ENCODE data around the gene C12orf60. TPM values are rescaled to one million over a fixed set of nuclear protein-coding genes. Genes with fewer than 3 reads are reported as not detected.

C12orf60 gene
- polyA plus RNA-seq, 1 experiment = 0.71 TPM

DNA sequence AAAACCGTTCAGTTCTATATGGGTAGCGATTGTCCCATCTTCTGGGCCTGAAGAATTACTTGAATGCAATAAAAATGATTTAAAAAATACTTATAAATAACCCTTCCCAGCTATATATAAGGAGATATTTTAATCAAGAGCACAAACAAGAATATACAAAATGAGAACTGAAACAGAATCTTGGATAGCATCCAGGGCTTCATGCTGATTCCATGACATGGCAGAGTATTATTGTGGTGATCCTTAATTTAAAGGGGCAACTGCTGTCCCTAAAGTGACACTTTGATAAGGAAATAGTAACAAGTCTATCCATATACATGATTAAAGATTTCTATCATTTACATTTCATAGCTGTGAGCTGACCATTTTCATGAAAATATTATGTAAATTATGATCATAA is 19.0 kb upstream of the C12orf60 start:
- CTCF ChIA-PET = interaction anchor here (1.0 to 1.4 kb wide), 3 partner anchors 11 to 41 kb away, joined by 3 read pairs; a partner anchor contains a TSS
- POLR2A ChIA-PET = no interaction called here
- TF ChIP-seq, protein P1, sequence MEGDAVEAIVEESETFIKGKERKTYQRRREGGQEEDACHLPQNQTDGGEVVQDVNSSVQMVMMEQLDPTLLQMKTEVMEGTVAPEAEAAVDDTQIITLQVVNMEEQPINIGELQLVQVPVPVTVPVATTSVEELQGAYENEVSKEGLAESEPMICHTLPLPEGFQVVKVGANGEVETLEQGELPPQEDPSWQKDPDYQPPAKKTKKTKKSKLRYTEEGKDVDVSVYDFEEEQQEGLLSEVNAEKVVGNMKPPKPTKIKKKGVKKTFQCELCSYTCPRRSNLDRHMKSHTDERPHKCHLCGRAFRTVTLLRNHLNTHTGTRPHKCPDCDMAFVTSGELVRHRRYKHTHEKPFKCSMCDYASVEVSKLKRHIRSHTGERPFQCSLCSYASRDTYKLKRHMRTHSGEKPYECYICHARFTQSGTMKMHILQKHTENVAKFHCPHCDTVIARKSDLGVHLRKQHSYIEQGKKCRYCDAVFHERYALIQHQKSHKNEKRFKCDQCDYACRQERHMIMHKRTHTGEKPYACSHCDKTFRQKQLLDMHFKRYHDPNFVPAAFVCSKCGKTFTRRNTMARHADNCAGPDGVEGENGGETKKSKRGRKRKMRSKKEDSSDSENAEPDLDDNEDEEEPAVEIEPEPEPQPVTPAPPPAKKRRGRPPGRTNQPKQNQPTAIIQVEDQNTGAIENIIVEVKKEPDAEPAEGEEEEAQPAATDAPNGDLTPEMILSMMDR (IDR thresholded peaks at IDR 0.05; ENCODE audit: insufficient read depth, low read depth, low read length) = no peak
- Histone ChIP-seq H3K27me3 (ENCODE audit: control insufficient read depth, insufficient read depth, low read length) (no peaks in the 10 kb centered on the region), H3K4me3 (ENCODE audit: low read depth, low read length) (no peak overlapping the region), H3K36me3 (ENCODE audit: control insufficient read depth, insufficient read depth, low read length) (peaks cover 2% of the 10 kb centered on the region; the same call in 1 of the 2 replicates)
- DNase-seq (ENCODE audit: low read depth) = no peak

DNA sequence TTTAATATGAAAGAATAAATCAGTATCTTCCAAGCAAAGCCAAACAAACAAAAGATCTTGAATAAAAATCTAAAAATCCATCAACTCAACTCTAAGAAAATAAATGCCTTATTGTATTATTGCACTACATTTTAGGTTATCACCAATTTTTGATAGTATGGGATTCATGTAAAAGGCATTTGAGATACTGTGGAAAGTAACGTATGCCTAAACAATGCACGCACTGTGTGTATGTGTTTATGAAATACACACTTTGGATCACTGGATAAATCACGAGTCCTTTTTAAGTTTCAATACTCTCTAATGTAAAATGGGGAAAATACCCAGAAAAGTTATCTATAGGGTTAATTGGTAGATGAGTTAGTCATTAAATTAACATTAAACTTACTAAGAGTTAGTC is 17.9 kb upstream of the C12orf60 start:
- no peak for DNase-seq (ENCODE audit: low read depth)
- no peaks in the 10 kb centered on the region for H3K27me3 ChIP-seq (ENCODE audit: control insufficient read depth, insufficient read depth, low read length)
- POLR2A ChIA-PET = interaction anchor here (0.6 kb wide), 1 partner anchor 10 kb away, joined by 4 read pairs; no protein-coding TSS in a partner anchor
- no peak overlapping the region for H3K4me3 ChIP-seq (ENCODE audit: low read depth, low read length)
- CTCF ChIA-PET = interaction anchor here (0.7 kb wide), 1 partner anchor 15 kb away, joined by 3 read pairs; no protein-coding TSS in a partner anchor
- TF ChIP-seq, protein P1 (IDR thresholded peaks at IDR 0.05; ENCODE audit: insufficient read depth, low read depth, low read length) = no peak
- peaks cover 5% of the 10 kb centered on the region; the same call in 1 of the 2 replicates for H3K36me3 ChIP-seq (ENCODE audit: control insufficient read depth, insufficient read depth, low read length)

DNA sequence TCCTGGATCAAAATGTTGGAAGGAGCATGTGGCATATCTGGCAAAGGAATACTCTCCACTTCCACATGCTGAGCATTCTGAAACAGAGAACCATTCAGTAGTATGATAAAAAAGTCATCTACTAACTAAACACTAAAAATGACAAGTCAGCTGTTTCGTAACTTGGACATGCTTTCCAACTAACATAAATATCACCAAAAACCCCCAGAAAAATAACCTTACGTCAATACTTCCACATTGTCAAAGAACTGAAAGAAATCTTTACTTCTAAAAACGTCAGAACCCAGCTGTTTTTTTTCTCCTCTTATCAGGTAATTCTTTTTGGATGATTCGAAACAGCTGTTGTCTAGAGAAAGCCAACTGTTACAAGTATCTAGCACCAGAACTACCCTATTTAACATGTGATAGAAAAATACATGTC is 8.4 kb upstream of the C12orf60 start:
- no peaks in the 10 kb centered on the region for H3K27me3 ChIP-seq (ENCODE audit: control insufficient read depth, insufficient read depth, low read length)
- no peak overlapping the region for H3K4me3 ChIP-seq (ENCODE audit: low read depth, low read length)
- TF ChIP-seq, protein P1 (IDR thresholded peaks at IDR 0.05; ENCODE audit: insufficient read depth, low read depth, low read length) = no peak
- CTCF ChIA-PET = interaction anchor here (1.2 kb wide), 1 partner anchor 11 kb away, joined by 3 read pairs; no protein-coding TSS in a partner anchor
- DNase-seq (ENCODE audit: low read depth) = no peak
- H3K36me3 ChIP-seq (ENCODE audit: control insufficient read depth, insufficient read depth, low read length) = peaks cover 9% of the 10 kb centered on the region; the same call in 1 of the 2 replicates
- POLR2A ChIA-PET = interaction anchor here (0.7 kb wide), 1 partner anchor 26 kb away, joined by 5 read pairs; no protein-coding TSS in a partner anchor

DNA sequence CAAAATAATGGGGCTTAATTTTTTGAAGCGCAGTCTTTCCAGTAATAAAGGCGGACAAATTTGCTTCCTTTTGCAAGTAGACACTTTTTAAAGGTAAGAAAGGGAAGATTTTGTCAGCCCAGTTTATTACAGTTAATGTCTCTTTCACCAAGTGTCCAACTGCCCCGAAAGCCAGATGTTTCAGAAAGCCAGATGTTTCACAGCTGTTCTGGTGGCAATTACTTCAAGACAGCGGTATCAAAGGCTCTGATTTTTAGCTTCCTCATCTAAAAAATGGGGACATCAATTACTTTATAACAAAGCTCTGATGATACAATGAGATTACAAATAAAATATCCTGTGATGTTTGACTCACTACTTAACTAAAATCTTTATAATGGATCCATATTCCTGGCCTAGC is 1.2 kb upstream of the C12orf60 start:
- ChIA-PET CTCF (interaction anchor here (0.6 to 2.6 kb wide), 5 partner anchors 8 to 32 kb away, joined by 3 to 15 read pairs (median 4); a partner anchor contains a TSS), POLR2A (interaction anchor here (1.8 kb wide), 2 partner anchors 27 to 31 kb away, joined by 8 to 10 read pairs; a partner anchor contains a TSS)
- peaks cover 4% of the 10 kb centered on the region; the same call in 1 of the 2 replicates for H3K36me3 ChIP-seq (ENCODE audit: control insufficient read depth, insufficient read depth, low read length)
- DNase-seq (ENCODE audit: low read depth) = no peak
- H3K27me3 ChIP-seq (ENCODE audit: control insufficient read depth, insufficient read depth, low read length) = no peaks in the 10 kb centered on the region
- TF ChIP-seq, protein P1 (IDR thresholded peaks at IDR 0.05; ENCODE audit: insufficient read depth, low read depth, low read length) = no peak
- peak overlapping the region; percentile 100 for H3K4me3 ChIP-seq (ENCODE audit: low read depth, low read length)

DNA sequence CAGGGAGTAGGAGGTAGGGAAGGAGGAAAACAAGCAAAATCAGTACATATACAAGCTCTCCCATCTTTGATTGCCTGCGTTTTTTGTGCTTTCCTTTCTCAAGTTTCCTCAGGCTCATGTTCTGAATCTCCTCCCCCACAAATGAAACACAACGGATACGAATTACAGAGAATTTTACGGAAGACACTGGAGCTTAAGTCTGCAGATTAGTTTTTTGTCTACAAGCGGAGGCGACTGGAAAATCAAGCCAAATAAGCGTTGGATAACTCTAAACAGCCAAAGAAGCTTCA is 804 bp upstream of the C12orf60 start:
- Histone ChIP-seq H3K36me3 (ENCODE audit: control insufficient read depth, insufficient read depth, low read length) (peaks cover 4% of the 10 kb centered on the region; the same call in 1 of the 2 replicates), H3K4me3 (ENCODE audit: low read depth, low read length) (peak overlapping the region; percentile 100), H3K27me3 (ENCODE audit: control insufficient read depth, insufficient read depth, low read length) (no peaks in the 10 kb centered on the region)
- POLR2A ChIA-PET = interaction anchor here (0.6 to 1.8 kb wide), 3 partner anchors 27 to 32 kb away, joined by 3 to 10 read pairs (median 8); a partner anchor contains a TSS
- no peak for DNase-seq (ENCODE audit: low read depth)
- CTCF ChIA-PET = interaction anchor here (0.9 to 2.6 kb wide), 5 partner anchors 9 to 33 kb away, joined by 3 to 15 read pairs (median 4); a partner anchor contains a TSS
- TF ChIP-seq, protein P1 (IDR thresholded peaks at IDR 0.05; ENCODE audit: insufficient read depth, low read depth, low read length) = no peak
